ENCODE measurements around the gene VPS35L. TPM values are rescaled to one million over a fixed set of nuclear protein-coding genes. Genes with fewer than 3 reads are reported as not detected.

Gene VPS35L
- total and polyA plus RNA-seq, 2 of the 13 experiments (the other 11 are each of a cell fraction or from before 2014, with no cell fraction given) = 1.4 to 1.6 TPM

DNA sequence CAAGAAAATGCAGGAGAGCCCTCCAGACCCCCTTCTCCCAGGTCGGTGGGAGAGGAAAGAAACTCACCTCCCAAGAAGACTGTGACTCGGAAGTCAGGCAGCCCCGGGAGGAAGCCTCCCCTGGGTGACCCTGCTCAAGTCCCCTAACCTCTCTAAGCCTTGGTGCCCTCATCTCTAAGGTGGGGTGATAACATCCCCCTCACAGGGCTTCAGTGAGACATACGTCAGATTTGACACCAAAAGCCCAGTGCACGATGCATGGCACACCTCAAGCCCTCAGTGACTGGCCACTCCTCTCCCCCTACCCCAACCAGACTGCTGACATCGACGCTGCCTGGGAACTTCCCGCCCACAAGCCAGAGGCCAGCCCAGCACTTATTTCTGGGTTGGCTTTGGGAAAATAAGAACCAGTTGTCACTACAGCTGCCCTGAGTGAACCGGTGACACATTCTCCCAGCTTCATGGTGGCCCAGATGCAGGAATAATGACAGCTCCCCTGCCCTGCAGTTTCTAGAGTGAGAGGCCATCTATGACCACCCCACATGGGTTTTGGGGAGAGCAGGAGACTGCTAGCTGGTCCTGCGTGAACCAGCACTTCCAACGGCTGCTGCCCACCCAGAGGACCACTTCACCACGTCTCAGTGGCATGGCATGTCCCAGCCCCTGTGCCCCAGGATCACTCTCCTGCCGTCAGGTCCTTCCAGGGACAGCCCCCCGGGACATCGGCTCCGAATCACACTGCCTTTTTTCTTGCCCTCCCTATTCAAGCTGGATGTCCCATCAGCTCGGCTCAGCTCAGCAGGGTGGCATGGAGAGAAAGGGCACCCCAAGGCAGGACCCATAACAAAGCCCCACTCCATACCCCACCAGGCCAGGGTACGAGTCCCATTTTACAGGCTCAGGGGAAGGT is 153.0 kb downstream of the VPS35L start:
- Histone ChIP-seq H3K4me2 (ENCODE audit: low read depth, low read length) (no peak overlapping the region), H3K4me3 (replicated peaks in 1 of 3; ENCODE audit: insufficient read depth in 1 of 3, low read depth in 2 of 3, low read length in 3 of 3) (no peak overlapping the region), H3K36me3 (replicated peaks in 1 of 2; ENCODE audit: control insufficient read depth in 1 of 2, insufficient read depth in 2 of 2, low read length in 2 of 2) (peaks cover 58 to 73% of the 10 kb centered on the region in 2 experiments), H3K4me1 (ENCODE audit: insufficient read depth, low read length) (peaks cover 24% of the 10 kb centered on the region), H2AFZ (ENCODE audit: low read length) (no peak overlapping the region), H3K79me2 (ENCODE audit: insufficient read depth, low read length) (peaks cover 7% of the 10 kb centered on the region), H3K27ac (ENCODE audit: extremely low read length, insufficient read depth, low read length) (no peak overlapping the region), H4K20me1 (ENCODE audit: insufficient read depth, low read length) (peaks cover 4% of the 10 kb centered on the region), H3K27me3 (ENCODE audit: control insufficient read depth in 1 of 2, insufficient read depth in 2 of 2, low read length in 2 of 2) (no peaks in the 10 kb centered on the region), H3K9me3 (ENCODE audit: low read length) (no peaks in the 10 kb centered on the region), H3K9ac (ENCODE audit: insufficient read depth, low read depth, low read length) (no peak overlapping the region)
- DNase-seq (ENCODE audit: low spot score) = no peak
- in situ Hi-C loops (cut with HindIII; ENCODE audit: extremely low pct_ligation_motif_present, low pct_unique_long_range_greater_than_20kb) = no loop called here
- WGBS (ENCODE audit: low lambda C conversion rate) = 93% methylated on average over 16 of the region's 18 CpGs
- TF ChIP-seq, protein P1, sequence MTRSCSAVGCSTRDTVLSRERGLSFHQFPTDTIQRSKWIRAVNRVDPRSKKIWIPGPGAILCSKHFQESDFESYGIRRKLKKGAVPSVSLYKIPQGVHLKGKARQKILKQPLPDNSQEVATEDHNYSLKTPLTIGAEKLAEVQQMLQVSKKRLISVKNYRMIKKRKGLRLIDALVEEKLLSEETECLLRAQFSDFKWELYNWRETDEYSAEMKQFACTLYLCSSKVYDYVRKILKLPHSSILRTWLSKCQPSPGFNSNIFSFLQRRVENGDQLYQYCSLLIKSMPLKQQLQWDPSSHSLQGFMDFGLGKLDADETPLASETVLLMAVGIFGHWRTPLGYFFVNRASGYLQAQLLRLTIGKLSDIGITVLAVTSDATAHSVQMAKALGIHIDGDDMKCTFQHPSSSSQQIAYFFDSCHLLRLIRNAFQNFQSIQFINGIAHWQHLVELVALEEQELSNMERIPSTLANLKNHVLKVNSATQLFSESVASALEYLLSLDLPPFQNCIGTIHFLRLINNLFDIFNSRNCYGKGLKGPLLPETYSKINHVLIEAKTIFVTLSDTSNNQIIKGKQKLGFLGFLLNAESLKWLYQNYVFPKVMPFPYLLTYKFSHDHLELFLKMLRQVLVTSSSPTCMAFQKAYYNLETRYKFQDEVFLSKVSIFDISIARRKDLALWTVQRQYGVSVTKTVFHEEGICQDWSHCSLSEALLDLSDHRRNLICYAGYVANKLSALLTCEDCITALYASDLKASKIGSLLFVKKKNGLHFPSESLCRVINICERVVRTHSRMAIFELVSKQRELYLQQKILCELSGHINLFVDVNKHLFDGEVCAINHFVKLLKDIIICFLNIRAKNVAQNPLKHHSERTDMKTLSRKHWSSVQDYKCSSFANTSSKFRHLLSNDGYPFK (CRISPR knock-in tag; IDR thresholded peaks at IDR 0.05; ENCODE audit: borderline replicate concordance) = no peak
- TF ChIP-seq HCFC1 (IDR thresholded peaks at IDR 0.05; ENCODE audit: low read depth, low read length) = no peak
- TF ChIP-seq NFIB (CRISPR knock-in tag; IDR thresholded peaks at IDR 0.05; ENCODE audit: borderline replicate concordance) = no peak
- no peak for TF ChIP-seq ZNF772 (CRISPR knock-in tag; IDR thresholded peaks at IDR 0.05)
- TF ChIP-seq, protein P2, sequence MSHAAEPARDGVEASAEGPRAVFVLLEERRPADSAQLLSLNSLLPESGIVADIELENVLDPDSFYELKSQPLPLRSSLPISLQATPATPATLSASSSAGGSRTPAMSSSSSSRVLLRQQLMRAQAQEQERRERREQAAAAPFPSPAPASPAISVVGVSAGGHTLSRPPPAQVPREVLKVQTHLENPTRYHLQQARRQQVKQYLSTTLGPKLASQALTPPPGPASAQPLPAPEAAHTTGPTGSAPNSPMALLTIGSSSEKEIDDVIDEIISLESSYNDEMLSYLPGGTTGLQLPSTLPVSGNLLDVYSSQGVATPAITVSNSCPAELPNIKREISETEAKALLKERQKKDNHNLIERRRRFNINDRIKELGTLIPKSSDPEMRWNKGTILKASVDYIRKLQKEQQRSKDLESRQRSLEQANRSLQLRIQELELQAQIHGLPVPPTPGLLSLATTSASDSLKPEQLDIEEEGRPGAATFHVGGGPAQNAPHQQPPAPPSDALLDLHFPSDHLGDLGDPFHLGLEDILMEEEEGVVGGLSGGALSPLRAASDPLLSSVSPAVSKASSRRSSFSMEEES (CRISPR knock-in tag; IDR thresholded peaks at IDR 0.05) = no peak
- TF ChIP-seq HNRNPUL1 (IDR thresholded peaks at IDR 0.05; ENCODE audit: low read depth, low read length) = no peak
- no peak for TF ChIP-seq ZSCAN9 (CRISPR knock-in tag; IDR thresholded peaks at IDR 0.05; ENCODE audit: borderline replicate concordance)
- no peak for TF ChIP-seq ZNF572 (CRISPR knock-in tag; IDR thresholded peaks at IDR 0.05)
- no peak for TF ChIP-seq KMT2A (CRISPR knock-in tag; IDR thresholded peaks at IDR 0.05)
- no peak for FAIRE-seq
- POLR2A ChIA-PET = no interaction called here
- ATAC-seq = no peak
- CTCF ChIA-PET (ENCODE audit: low intra/inter-chr PET ratio, low total read pairs) = no interaction called here
- intact Hi-C loops (cut with micrococcal nuclease; ENCODE audit: unreplicated experiment) = no loop called here
- no TSS peak for BruUV-seq (replicated peaks)

Measured in HepG2 (cell line).